HG02571 (cell line): ENCODE measurements around the gene CCZ1.
"Not testable (repeated sequence)": the region's sequence is repeated elsewhere in the genome, so short reads cannot be mapped to it uniquely, and the experiment has no call there.

ENCODE experiments used
- ATAC-seq: cut with Tn5 transposase; IDR thresholded peaks from one replicate; pipeline ENCODE4 v1.9.1; 2021; ENCODE audit warnings: mild to moderate bottlenecking, moderate library complexity; ENCODE audit not compliant: unreplicated experiment

The CCZ1 gene

DNA sequence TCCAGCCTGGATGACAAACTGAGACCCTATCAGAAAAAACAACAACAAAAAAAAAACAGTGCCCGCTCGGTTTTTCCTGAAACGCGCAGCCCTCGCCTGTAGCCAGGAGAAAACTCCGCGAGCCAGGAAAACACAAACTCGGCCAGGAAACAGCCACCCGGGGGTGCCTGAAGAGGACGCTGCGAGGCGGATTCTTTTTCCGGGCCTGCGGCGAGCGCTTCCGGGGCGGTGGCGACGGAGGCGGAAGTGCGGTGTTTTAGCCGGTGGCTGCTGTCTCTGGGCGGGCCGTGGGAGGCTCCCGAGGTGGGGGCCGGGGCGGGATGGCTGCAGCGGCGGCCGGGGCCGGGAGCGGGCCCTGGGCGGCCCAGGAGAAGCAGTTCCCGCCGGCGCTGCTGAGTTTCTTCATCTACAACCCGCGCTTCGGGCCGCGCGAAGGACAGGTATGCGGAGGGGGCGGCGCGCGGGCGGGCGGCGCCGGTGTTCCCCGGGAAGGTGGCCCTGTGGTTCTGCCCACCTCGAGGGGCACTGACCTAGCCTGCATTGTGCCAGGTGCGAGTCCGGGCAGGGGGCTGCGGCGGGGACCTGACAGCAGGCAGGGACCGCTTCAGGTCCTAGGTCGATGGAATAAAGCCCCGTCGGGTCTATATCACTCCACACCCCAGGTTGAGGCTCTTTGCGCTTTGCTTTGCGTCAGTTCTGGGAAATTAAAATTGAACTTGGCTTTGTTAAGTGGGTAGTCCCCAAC lies at the start of gene CCZ1:
TSS of gene CCZ1 (plus strand) at position 254 of the 745 bp plus-strand sequence. CDS start at position 321, 67 bp downstream.
- peak; percentile 83 for ATAC-seq

DNA sequence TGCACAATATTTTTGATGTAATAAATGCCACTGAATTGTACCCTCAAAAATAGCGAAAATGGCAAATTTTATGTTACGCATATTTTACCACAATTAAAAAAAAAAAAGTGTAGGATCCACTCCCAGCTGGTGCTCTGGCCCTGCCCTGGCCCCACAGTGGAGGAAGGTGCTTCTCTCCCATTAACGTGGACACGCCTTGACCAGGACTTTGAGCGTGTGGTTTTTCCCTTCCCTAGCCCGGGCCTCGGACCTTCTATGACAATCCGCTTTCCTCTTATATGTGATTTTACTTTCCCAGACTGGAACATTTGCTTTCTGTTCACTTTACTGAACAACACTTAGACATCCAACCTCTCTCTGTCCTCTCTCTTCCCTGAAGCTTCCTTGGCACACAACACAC lies 47.6 kb upstream of the CCZ1 start:
- ATAC-seq: no peak

DNA sequence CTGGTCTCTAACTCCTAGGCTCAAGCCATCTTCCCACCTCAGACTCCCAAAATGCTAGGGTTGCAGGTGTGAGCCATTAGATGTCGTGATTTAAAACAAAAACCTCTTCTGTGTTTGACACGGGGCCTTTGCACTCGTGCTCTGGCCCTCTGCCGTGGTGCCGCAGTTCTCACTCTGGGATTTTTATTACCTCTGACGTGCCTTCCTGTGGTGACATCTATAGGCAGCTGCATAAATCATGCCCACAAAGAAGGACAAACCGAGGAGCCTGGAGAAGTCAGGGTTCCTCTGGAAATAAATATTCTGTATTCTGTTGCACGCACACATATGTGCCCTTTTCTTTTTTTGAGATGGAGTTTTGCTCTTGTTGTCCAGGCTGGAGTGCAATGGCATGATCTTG lies 43.8 kb upstream of the CCZ1 start:
- ATAC-seq: no peak

DNA sequence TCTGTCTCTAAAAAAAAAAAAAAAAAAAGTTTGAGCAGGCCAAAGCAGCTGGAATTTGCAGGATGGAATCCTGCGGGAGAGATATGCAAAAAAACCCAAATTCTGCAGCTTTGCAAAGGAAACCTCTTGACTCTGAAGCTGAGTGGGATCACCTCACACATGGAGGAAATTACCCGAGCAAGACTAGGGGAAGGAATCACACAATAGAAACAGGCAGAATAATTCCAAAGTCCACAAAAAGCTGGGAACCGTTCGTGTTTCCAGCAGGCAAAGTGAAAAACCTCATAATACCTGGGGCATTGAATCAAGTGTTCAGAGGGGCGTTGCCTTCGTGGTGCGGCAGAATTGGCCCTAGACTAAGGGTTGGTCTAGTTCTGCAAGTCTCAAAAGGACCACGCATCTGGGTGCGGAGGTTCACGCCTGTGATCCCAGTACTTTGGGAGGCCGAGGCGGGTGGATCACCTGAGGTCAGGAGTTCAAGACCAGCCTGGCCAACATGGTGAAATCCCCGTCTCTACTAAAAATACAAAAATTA lies 41.4 kb upstream of the CCZ1 start:
- not testable (repeated sequence) for ATAC-seq

DNA sequence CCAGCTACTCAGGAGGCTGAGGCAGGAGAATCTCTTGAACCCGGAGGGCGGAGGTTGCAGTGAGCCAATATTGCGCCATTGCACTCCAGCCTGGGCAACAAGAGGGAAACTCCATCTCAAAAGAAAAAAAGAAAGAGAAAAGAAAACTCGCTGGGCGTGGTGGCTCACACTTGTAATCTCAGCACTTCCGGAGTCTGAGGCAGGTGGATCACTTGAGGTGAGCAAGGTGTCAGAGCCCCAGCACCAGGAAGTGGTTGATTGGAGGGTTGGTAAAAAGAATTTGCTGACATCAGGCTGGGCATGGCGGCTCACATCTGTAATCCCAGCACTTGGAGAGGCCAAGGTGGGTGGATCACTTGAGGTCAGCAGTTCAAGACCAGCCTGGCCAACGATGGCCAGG lies 40.0 kb upstream of the CCZ1 start:
- ATAC-seq: not testable (repeated sequence)

DNA sequence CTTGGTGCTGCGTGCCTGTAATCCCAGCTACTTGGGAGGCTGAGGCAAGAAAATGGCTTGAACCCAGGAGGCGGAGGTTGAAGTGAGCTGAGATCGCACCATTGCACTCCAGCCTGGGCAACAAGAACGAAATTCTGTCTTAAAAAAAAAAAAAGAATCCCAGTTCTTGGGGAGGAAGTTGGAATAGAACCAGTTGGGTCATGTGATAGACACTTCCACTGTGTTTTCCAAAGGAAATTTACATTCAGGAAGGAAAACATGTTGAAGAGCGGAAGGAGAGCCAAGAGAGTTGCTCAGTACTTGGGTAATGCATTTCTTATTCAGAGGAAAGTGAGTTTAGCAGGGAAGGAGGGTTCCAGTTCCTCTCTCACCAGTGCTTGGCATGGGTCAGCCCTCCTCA lies 37.3 kb upstream of the CCZ1 start:
- not testable (repeated sequence) for ATAC-seq

DNA sequence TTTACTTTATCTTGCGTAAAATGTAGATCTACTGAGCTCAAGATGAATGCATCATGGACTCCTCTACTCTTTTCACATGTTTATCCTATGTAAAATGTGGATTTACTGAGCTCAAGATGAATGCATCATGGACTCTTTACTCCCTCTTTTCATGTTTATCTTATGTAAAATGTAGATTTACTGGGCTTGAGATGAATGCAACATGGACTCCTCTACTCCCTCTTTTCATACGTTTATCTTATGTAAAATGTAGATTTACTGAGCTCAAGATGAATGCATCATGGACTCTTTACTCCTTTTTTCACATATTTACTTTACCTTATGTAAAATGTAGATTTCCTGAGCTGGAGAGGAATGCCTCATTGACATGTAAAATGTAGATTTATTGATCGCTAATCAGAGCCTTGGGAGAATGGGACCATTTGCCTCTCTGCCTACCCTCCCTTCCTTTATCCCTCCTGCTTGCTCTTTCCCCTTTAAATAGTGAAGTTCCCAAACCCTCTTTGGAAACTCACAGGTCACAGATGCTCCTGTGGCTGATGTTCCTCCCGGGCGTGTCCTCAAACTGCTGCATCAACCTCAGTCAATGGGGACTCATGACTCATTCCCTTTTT lies 35.7 kb upstream of the CCZ1 start:
- not testable (repeated sequence) for ATAC-seq

DNA sequence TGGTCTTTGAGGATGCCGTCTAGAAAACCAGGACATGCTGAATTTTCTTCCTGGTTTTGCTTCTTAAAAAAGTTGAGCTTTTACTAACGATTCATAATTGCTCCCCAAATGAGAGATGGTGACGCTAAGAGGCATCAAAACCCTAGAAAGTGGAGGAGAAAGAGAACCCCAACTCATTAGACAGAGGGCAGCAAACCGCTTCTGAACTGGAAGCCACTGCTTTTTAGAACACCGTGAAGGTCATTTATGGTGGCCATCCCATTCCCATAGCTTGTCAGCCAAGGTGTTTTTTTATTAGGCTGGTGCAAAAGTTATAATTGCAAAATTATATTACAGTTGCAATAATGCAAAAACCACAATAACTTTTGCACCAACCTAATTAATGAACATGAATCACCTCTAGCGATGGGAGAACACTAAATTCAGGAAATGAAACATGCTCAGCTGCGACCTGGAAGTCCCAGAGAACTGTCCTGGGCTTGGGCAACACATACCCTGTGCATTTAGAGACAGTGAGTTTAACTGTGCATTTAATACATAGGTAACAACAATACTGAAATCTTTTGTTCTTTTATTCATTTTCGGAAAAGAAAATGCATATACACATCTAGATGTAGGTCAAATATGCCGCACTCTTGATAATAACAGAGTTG lies 33.1 kb upstream of the CCZ1 start:
- ATAC-seq: not testable (repeated sequence)

DNA sequence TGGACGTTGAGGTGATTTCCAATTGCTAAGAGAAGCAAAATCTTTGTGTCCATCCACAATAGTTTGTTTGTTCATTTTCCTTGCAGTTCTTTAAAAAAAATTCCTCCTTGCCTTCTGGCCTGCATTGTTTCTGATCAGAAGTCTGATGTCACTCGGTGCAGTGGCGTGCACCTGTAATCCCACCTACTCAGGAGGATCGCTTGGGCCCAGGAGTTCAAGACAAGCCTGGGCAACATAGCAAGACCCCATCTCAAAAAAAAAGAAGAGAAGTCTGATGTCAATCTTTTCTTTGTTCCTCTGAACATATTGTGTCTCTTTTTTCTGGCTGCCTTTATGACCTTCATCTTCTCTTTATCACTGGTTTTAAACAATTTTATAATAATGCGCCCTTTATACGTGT lies 31.5 kb upstream of the CCZ1 start:
- no peak for ATAC-seq

DNA sequence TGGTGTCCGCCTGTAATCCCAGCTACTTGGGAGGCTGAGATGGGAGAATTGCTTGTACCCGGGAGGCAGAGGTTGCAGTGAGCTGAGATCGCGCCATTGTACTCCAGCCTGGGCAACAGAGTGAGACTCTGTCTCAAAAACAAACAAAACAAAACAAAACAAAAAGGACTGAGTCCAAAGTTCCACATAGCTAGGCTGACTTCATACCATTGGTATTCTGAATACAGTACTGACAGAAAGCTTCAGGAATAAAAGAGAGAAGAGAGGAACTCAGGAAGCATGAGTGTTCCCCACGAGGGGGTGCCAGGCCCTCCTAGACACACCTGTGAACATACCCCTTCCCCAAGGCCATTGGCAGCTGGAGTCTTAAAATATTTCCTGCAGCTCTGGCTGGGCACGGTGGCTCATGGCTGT lies 29.6 kb upstream of the CCZ1 start:
- not testable (repeated sequence) for ATAC-seq

DNA sequence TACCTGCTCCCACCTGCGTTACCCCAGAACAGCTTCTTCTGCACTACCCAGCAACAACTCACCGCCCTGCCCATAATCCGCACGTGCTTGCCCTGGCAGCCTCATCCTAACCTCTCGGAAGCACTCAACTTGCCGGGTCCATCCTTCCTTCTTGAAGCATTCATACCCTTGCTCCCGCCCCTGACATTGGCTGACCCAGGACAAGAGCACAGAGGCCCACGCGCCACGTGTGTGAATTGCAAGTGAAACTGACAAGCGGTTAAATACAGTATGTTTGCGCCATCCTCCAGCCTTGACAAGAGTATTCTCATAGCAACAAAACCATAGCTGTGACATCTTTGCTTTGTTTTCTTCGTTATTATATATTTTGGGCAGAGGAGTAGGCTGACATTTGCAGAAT lies 28.8 kb upstream of the CCZ1 start:
- no peak for ATAC-seq

DNA sequence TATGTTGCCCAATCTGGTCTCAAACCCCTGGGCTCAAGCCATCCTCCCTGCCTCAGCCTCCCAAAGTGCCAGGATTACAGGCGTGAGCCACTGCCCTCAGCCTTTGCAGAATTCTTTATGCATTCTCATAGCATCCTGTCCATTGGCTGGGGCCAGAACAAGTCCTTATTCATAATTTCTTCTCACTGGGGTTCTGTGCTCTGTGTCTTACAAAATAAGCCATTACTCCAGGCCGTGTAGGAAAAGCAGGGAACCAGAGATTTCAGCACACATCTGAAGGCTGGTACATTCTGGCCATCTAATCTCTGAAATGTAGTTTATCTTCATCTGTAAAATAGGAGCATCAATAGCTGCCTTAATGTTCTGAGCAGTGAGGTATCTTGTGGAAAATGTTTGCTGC lies 28.2 kb upstream of the CCZ1 start:
- ATAC-seq: no peak

DNA sequence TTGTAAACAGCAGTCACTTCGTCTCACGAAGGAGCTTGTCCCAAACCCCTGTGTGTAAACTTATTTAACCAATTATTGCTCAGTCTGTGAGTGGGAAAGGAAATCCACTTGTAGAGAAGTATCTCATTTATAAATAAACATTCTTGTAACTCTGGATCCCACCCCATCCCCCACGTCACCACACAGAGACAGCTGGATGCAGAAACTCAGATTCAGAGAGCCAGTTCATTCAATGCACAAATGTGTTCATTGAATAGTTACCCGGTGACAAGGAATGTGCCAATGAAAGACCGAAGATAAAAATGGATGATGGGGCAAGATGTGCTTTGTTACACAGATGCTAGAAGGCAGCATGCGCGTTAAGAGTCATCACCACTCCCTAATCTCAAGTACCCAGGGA lies 26.2 kb upstream of the CCZ1 start:
- no peak for ATAC-seq

DNA sequence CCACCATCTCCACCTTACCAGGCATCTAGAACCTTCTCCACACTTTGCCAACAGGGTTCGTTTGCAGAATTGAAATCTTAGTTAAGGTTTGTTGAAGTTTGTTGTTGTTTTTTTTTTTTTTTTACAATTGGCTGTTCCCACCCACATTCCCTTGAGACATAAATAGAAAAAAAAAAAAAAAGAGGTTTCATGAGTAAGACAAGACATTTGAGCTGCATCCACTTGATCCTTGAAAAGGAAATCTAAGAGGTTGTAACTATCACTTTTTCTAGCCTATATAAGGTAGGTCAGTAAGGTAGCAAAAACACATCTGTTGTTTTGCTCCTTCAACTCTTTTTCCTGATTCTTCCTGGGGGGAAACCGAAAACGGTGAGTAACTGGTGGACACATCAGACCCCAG lies 18.9 kb upstream of the CCZ1 start:
- not testable (repeated sequence) for ATAC-seq

DNA sequence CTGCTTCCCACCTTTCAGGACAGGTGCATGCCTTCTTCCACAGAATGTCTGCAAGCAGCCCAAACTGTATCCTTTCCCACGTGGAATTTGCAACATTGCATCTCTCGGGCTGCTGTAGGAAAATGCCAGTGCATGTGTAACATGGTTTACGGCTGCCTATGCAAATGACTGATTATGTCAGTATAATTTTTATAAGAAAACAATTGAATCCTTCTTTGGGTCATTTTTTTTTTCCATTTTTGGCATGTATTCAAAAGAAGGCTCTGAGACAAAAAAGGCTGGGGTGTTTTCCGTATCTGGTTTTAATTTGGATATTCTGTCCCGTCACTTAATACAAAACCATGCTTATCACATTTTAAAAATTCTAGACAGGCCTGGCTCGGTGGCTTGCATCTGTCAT lies 18.4 kb upstream of the CCZ1 start:
- ATAC-seq: not testable (repeated sequence)

DNA sequence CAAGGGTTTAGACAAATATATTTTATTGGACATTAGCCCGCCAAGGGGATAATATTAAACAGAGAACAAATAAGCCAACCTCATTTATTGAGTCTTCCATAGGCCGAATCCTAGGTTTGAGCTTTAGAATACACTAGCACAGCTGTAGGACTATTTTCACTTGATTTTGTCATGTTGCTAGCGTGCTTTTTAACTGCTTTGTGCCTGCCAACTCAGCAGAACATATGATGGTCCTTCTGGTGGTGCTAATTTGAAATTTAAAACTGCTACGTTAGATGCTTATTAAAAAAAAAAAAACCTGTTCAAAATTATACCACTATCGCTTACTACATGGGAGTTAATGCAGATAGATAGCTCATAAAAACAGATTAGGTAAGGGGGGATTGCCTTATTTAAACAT lies 14.1 kb upstream of the CCZ1 start:
- not testable (repeated sequence) for ATAC-seq

DNA sequence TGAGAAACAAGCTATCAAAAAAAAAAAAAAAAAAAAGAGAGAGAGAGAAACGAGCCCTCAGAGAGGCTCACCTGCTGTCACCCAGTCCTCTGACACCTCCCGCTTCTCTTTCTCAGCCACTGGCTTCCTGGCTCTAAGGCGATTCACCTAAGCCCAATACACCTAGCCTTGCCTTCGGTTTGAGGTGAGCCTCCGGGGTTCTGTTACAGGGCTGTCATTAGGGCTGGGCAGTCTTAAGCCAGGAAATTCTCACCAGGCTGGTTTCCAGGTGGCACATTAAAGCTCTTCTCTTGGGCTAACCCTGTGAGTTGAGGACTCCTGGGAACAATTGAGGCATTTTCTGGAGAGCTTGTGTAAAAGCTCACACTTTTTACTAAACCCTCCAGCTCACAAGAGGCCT lies 10.5 kb upstream of the CCZ1 start:
- ATAC-seq: not testable (repeated sequence)

DNA sequence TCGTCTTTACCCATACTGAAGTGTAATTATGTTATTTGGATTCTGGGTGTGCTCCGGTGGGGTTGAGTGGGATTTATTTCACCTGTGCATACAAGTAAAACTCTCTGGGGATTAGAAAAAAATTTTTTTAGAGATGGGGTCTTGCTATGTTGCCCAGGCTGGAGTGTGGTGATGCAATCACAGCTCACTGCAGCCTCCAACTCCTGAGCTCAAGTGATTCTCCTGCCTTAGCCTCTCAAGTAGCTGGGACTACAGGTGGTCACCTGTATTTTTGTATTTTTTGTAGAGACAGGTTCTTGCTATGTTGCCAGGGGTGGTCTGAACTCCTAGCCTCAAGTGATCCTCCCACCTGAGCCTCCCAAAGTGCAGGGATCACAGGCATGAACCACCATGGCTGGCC lies 8.3 kb upstream of the CCZ1 start:
- not testable (repeated sequence) for ATAC-seq

DNA sequence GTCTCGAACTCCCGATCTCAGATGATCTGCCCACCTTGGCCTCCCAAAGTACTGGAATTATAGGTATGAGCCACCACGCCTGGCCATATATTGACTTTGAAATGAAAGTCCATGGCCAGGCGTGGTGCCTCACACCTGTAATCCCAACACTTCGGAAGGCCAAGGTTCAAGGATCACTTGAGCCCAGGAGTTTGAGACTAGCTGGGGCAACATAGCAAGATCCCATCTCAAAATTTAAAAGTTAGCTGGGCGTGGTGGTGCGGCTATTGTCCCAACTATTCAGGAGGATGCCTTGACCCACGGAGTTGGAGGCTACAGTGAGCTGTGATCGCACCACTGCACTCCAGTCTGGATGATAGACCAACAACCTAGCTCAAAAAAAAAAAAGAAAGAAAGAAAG lies 6.0 kb upstream of the CCZ1 start:
- no peak for ATAC-seq

DNA sequence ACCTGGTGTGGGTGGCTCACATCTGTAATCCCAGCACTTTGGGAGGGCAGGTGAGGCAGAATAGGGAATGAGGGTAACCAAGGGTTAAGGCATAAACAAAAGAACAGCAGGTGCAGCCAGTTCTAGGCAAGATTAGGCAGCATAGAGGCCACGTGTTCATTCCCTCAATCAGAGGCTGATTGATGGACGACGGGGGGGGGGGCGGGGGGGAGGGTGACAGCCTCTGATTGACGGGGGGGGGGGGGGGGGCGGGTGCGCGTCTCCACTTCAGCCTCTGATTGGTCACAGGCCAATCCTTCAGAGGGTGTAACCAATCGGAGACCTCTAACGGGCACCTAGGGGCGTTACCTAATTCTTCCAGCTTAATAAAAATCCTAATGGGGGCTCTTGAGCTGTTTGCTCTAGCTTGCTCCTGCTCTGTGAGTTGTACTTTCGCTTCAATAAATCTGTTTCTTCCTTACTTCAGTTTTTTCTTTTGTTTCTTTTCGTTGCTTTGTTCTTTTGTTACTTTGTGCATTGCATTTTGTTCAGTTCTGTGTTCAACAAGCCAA lies 1.1 kb upstream of the CCZ1 start:
- not testable (repeated sequence) for ATAC-seq

DNA sequence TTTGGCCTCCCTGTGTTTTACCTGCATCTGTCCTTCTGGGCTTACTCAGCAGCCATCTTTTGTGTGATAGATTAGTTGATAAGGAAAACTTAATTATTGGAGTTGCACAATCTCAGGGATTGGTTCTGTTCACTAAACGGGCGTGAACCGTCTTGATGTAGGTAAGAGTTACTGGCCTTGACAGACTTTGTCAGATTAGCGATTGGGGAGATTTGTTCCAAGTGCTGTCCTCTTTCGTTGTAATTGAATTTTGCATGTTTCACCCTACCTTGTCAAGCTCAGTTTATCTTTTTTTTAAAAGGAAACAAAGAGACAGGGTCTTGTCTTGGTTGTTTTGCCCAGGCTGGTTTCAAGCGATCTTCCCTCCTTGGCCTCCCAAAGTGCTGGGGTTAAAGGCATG lies 4.5 kb downstream of the CCZ1 start:
- ATAC-seq: not testable (repeated sequence)
